Muscle of back (tissue), 11 donors: ENCODE results near the gene XXYLT1. TPM values are rescaled to one million over a fixed set of nuclear protein-coding genes. Genes with fewer than 3 reads are reported as not detected.

ENCODE experiments used
- DNase-seq, 3 donors: peaks; one replicate each; pipeline versions ENCODE4 v3.0.0 to v3.0.0-alpha.2; 2013
- polyA plus RNA-seq, 10 donors: library from polyadenylated mRNA; unstranded; fragments of 120-200 nt; gene quantifications; one replicate each; pipeline ENCODE4 v1.2.1, GENCODE V29; 2013; ENCODE audit not compliant: insufficient read length in 10 of 10

Gene XXYLT1
- polyA plus RNA-seq, 10 donors: 17.8 to 32.2 (median 22.8) TPM

- DNase-seq: no peak
Observed at GRCh38 chr3:195209083-195209846, 61.7 kb downstream of the XXYLT1 start.

GRCh38 chr3:195208631-195209030 is 62.3 kb downstream of the XXYLT1 start:
- no peak for DNase-seq

- no peak for DNase-seq
Observed at GRCh38 chr3:195208183-195208582, 62.8 kb downstream of the XXYLT1 start.

- DNase-seq: peak in 2 of 3 donors; percentile 28 to 39
Observed at GRCh38 chr3:195207731-195208130, 63.2 kb downstream of the XXYLT1 start.

- DNase-seq: no peak
Observed at GRCh38 chr3:195207056-195207455, 63.9 kb downstream of the XXYLT1 start.

GRCh38 chr3:195204360-195205163 is 66.4 kb downstream of the XXYLT1 start:
- DNase-seq: peak; percentile 47 to 73 (median 55)

GRCh38 chr3:195203606-195204005 is 67.4 kb downstream of the XXYLT1 start:
- DNase-seq: no peak

- no peak for DNase-seq
Observed at GRCh38 chr3:195201295-195201694, 69.7 kb downstream of the XXYLT1 start.

- DNase-seq: no peak
Observed at GRCh38 chr3:195200010-195200822, 70.7 kb downstream of the XXYLT1 start.

GRCh38 chr3:195198426-195199346 is 72.3 kb downstream of the XXYLT1 start:
- DNase-seq: no peak

GRCh38 chr3:195197765-195198425 is 73.1 kb downstream of the XXYLT1 start:
- peak in 1 of 3 donors; percentile 64 for DNase-seq

GRCh38 chr3:195196266-195196665 is 74.7 kb downstream of the XXYLT1 start:
- peak in 1 of 3 donors; percentile 45 for DNase-seq

- DNase-seq: no peak
Observed at GRCh38 chr3:195195321-195196209, 75.4 kb downstream of the XXYLT1 start.

- no peak for DNase-seq
Observed at GRCh38 chr3:195194559-195195206, 76.3 kb downstream of the XXYLT1 start.

GRCh38 chr3:195191580-195191979 is 79.4 kb downstream of the XXYLT1 start:
- DNase-seq: no peak

GRCh38 chr3:195189821-195190220 is 81.1 kb downstream of the XXYLT1 start:
- DNase-seq: no peak

- no peak for DNase-seq
Observed at GRCh38 chr3:195188426-195188927, 82.5 kb downstream of the XXYLT1 start.

GRCh38 chr3:195187609-195188425 is 83.1 kb downstream of the XXYLT1 start:
- peak in 1 of 3 donors; percentile 38 for DNase-seq
